ENCODE data around the gene SPTAN1.

SPTAN1 gene

DNA sequence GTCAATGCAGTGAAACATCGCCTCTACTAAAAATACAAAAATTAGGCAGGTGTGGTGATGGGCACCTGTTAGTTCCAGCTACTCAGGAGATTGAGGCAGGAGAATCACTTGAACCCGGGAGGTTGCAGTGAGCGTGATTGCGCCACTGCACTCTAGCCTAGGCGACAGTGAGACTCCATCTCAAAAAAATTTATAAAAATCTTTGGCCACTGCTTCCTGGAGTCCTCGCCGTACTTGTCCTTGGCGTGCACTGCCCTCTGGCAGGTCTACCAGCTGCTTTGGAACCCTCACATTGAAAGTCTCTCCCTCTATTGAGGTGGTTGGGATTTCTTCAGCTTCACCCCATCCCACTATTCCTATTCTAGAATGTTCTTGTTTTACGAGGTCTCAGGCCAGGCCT lies 79.2 kb downstream of the SPTAN1 start:
- DNase-seq (ENCODE audit: low read depth, low spot score) = no peak

DNA sequence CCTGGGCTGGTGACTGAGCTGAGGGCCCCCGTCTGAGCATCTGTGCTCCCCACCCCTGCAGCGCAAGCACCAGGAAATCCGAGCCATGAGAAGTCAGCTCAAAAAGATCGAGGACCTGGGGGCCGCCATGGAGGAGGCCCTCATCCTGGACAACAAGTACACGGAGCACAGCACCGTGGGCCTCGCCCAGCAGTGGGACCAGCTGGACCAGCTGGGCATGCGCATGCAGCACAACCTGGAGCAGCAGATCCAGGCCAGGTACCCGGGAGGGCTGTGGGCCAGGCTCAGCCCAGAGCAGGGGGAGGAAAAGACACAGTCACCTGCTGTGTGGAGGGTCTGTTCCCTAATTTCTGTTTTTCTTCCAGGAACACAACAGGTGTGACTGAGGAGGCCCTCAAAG lies 79.7 kb downstream of the SPTAN1 start:
- no peak for DNase-seq (ENCODE audit: low read depth, low spot score)

DNA sequence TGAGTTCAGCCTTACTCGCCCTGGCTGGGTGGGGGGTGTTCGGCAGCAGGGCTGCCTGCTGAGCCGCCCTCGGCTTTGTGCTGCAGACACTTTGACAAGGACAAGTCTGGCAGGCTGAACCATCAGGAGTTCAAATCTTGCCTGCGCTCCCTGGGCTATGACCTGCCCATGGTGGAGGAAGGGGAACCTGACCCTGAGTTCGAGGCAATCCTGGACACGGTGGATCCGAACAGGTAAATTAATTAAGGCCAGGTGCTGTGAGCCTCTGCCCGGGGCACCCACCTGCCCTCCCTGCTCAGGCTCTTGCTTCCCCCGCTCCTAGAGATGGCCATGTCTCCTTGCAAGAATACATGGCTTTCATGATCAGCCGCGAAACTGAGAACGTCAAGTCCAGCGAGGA lies 80.1 kb downstream of the SPTAN1 start:
- no peak for DNase-seq (ENCODE audit: low read depth, low spot score)

- no peak for DNase-seq (ENCODE audit: low read depth, low spot score)
Measured at GRCh38 chr9:128633057-128633456, 80.7 kb downstream of the SPTAN1 start.

DNA sequence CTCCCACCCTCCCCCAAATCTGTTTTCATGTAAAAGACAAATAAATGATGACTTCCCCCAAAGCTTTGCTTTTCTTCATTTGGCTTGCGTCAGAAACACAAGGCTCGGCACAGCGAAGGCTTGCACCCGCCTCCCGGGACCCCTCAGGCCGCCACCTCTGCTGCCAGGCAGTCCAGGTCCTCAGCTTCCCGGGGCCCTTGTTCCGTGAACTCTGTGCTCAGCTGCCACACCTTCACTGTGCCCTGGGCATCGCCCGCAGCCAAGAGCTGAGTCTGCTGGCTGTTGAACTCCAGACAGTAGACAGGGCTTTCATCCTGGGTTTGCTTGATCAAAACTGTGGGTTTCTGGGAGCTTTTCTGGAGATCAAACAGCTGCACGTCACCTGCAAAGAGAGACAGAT lies 81.2 kb downstream of the SPTAN1 start:
- DNase-seq (ENCODE audit: low read depth, low spot score) = no peak

DNA sequence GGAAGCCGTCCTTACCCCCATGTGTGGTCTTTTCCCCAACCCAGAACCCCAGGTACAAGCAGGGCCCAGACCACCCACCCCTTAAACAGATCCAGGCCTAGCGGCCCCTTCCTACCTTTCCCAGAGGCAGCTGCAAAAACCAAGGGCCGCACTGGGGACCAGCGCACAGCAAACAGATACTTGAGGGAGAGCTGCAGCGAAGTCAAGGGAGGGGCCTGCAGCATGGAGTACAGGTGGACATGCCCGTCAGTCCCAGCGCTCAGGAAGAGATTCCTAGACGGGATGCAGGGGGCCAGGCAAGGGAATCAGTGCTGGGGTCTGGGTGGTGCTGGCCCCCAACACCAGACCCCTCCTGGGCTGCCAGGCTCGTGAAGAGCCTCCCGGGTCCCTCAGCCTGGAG lies 81.7 kb downstream of the SPTAN1 start:
- DNase-seq (ENCODE audit: low read depth, low spot score) = no peak

DNA sequence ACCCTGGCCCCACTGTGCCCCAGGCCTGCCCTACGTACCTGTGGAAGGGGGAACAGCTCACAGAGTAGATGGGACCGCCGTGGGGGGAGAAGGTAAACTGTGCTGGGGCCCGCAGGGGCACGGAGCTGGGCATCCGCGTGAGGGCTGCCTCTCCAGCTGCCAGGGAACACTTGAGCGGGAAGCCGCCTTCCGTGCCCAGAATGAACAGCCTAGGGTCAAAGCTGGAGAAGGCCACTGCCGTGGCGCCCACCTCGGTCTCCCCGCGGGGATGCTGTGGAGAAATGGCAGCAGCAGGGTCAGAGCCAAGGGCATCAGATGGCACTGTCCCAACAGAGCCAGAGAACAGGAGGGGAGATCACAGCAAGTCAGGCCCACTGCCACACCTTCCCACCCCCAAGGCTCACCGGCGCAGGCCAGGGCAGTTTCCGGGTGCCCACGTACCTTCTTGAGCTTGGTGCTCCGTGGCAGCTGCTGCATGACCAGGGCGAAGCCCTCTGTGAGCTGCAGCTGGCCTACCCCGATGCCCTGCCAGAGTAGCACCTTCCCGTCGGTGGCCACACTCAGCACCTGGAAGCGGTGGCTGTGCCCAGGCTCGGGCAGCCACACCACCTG lies 82.4 kb downstream of the SPTAN1 start:
- no peak for DNase-seq (ENCODE audit: low read depth, low spot score)

GRCh38 chr9:128635266-128636023 lies 83.1 kb downstream of the SPTAN1 start:
- DNase-seq (ENCODE audit: low read depth, low spot score) = no peak

GRCh38 chr9:128636024-128636390 lies 83.6 kb downstream of the SPTAN1 start:
- no peak for DNase-seq (ENCODE audit: low read depth, low spot score)

- no peak for DNase-seq (ENCODE audit: low read depth, low spot score)
Measured at GRCh38 chr9:128636556-128637530, 84.5 kb downstream of the SPTAN1 start.

GRCh38 chr9:128637656-128638055 lies 85.3 kb downstream of the SPTAN1 start:
- DNase-seq (ENCODE audit: low read depth, low spot score) = no peak

DNA sequence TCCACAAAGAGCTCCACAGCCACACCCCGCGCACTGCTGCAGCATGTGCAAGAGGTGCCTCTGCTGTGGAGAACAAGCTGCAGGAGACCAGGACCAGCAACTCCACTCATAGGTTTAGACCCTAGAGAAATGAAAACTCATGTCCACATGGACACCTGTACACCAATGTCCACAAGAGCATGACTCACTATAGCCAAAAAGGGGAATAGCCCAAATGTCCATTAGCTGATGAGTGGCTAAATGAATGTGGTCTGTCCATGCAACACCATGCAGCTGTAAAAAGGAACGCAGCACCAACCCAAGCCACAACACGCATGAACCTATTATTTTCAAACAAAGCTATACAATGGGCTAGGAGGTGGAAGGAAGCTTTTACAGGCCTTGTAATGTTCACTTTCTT lies 86.2 kb downstream of the SPTAN1 start:
- no peak for DNase-seq (ENCODE audit: low read depth, low spot score)

GRCh38 chr9:128640603-128641002 lies 88.2 kb downstream of the SPTAN1 start:
- no peak for DNase-seq (ENCODE audit: low read depth, low spot score)

- DNase-seq (ENCODE audit: low read depth, low spot score) = no peak
Measured at GRCh38 chr9:128642675-128643245, 90.4 kb downstream of the SPTAN1 start.

DNA sequence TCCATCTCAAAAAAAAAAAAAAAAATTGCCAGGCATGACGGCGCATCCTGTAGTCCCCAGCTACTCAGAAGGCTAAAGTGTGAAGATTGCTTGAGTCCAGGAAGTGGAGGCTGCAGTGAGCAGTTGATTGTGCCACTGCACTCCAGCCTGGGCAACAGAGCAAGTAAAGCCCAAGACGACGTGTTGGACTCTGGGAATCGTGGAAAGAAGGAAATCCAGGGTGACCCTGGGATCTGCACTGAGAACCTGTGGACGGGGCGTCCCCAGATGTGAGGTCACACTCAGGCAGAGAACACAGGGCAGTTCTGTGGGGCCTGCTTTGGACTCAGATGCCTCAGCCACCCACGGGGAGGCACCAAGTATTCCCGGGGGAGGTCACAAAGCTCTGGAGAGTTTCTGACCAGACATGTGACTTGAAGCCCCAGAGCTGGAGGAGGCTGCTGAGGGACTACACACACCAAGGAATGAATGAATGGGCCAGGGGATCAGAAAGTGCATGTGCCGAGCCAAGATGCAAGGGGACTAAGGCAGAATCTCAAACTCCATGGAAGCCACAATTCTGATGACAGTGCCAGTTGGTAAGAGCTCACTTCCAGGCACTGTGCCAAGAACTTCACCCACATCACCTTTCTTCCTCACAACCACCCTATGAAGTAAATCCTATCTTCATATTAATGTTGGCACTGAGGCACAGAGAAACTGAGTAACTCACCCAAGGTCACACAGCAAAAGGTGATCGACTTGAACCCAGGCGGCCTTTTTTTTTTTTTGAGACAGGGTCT lies 91.3 kb downstream of the SPTAN1 start:
- DNase-seq (ENCODE audit: low read depth, low spot score) = no peak

DNA sequence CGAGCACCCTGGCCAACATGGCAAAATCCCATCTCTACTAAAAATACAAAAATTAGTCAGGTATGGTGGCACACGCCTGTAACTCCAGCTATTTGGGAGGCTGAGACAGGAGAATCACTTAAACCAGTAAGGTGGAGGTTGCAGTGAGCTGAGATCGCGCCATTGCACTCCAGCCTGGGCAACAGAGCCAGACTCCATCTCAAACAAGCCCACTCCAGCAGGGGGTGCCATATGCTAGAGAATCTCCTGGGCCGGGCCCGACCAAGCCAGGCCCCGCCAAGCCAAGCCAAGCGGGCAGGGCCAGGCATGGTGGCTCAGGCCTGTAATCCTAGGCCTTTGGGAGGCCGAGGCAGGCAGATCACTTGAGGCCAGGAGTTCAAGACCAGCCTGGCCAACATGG lies 95.8 kb downstream of the SPTAN1 start:
- DNase-seq (ENCODE audit: low read depth, low spot score) = peak; percentile 39

GRCh38 chr9:128651798-128652197 lies 99.4 kb downstream of the SPTAN1 start:
- no peak for DNase-seq (ENCODE audit: low read depth, low spot score)

DNA sequence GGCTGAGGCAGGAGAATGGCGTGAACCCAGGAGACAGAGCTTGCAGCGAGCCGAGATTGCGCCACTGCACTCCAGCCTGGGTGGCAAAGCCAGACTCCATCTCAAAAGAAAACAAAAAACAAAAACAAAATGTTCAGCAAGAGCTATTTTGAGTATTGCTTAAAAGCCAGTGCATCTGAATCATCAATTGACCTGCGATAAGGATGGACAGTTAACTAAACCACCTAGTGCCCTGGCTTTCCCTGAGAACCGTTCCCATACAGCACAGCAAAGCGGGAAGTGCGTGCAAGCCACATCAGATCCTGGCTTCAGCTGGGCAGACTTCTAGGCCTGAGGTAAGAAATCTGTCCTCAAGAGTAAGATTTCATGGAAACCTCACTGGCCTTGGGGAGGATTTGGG lies 101.5 kb downstream of the SPTAN1 start:
- DNase-seq (ENCODE audit: low read depth, low spot score) = no peak

DNA sequence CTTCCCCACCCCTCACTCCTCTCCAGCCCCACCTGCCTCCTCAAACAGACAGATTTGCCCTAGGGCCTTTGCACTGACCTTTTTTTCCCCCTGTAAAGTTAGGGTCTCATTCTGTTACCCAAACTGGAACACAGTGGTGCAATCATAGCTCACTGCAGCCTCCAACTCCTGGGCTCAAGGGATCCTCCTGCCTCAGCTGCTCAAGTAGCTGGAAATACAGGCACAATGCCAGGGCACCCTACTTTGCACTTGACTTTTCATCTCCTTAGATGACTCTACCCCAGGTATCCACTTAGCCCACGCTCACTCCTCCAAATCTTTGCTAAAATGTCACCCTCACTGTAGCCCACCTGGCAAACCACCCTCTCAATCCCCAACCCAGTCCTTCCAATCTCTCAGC lies 102.1 kb downstream of the SPTAN1 start:
- no peak for DNase-seq (ENCODE audit: low read depth, low spot score)

DNA sequence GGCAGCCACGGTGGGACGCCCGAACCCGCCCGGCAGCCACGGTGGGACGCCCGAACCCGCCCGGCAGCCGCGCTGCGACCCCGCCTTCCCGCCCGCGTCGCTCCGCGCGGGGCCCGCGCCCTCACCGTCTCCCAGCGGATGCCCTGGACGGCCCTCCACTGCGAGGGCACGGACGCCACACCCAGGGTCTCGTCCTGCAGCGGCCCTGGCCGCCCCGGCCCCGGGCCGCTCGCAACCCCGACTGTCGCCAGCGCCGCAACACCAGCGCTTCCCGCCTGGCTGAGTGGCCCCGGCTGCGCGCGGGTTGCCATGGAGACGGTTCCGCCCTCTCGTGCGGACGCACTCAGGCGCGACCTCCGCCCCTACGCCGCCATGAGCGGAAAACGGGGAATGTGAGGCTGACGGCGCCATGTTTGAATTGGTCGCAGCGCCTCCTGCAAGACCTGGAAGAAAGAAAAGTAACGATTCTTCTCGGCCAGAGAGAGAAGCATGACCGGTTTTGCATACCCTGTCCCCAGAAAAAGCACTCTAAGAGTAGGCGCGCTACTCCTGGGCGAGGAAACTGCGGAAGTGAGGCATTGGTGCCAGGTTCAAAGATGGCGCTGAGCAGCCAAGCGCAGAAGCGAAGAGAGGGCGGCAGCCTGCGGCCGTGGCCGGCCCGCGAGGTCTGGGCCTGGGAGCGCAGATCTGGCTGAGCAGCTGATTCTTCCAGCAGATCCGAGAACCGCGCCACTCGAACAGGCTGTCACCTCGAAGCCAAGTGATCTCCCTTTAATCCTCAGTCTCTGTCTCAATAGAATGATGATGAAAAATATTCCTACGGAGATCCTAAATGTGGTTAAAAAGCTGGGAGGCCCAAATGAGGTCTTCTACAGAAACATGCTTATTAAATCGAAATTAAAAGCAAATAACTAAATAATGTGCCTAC lies 104.3 kb downstream of the SPTAN1 start, which contains the start of gene DYNC2I2:
Gene DYNC2I2 (minus strand): TSS at position 432 of the 928 bp plus-strand sequence. CDS start 121 bp downstream, at position 311.
- peak; percentile 92 for DNase-seq (ENCODE audit: low read depth, low spot score)

Data from activated CD4-positive, CD25-positive, alpha-beta regulatory T cell treated with anti-CD3 and anti-CD28 coated beads, Interleukin-2, amount 50 U/mL, for 16 hours (primary cell).